ENCODE data around the gene KCNJ11.

The KCNJ11 gene

DNA sequence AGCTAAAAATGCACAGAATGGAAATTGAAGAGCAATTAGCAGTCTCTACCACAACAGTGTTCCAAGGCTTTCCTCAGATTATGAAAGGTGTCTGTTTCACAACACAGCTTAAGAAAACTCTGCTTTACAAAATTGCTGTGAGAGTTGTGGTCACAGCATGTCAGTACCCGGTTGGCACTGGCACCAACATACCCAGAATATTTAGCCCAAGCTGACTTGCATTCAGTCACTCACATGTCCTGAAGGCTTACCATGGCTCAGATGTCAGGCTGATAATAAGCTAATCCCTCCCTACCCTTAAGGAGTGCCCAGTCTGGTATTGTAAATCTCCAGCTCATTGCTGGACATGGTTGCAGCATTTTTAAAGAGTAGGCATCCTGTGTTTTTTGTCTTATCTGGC is 22.0 kb downstream of the KCNJ11 start:
- DNase-seq (ENCODE audit: low read depth, low spot score): no peak

DNA sequence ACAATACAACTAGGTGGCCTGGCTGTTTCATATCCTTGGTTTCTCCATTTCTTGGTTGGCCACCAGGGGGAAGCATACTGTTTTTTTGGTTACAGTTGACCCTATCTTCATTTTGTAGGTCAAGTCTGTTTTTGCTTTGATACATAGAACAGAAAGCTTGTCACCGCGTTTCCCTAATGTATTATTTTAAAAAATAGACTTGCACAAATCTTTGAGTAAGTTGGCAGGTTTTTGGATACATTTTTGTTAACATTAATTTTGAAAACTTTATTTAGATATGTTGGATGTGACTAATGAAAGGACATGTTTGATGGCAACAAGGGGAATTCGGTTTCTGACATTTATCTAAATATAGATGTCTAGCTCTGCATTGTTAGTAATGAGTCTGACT is 33.9 kb downstream of the KCNJ11 start:
- DNase-seq (ENCODE audit: low read depth, low spot score): no peak

DNA sequence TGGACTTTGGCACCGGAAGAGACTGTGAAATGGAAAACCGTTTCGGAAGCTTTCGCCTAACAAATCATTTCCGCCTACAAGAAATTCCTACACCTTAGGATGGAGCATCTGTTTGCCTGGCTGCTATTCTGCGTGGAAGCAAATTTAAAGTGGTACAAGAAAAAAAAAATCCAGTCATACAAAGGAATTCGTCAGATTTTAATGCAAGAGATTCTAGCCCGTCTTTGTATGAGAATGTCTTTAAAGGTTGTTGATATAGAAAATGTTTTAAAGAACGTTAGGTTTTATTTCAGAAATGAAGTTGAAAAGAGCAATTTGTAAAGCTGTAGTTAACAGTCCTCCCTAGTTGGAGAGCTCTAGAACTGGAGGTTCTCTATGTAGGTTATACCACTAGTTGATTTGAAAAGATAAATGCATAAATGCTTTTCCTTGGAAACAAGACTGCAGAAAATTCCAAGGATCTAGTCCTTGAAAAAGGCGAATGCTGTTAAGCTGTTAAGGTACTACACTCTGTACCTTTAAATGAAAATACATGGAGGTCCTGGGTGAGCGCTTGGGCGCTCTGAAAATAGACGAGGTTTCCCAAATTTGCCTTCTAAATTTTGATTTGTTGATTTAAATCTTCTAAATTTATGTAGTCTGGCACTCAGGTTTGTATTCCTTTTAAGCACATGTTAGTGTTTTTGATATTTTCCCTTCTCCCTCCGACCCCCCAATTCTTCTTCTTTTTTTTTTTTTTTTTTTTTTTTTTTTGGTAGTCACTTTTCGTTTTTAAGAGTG is 34.4 kb downstream of the KCNJ11 start:
- DNase-seq (ENCODE audit: low read depth, low spot score): no peak

DNA sequence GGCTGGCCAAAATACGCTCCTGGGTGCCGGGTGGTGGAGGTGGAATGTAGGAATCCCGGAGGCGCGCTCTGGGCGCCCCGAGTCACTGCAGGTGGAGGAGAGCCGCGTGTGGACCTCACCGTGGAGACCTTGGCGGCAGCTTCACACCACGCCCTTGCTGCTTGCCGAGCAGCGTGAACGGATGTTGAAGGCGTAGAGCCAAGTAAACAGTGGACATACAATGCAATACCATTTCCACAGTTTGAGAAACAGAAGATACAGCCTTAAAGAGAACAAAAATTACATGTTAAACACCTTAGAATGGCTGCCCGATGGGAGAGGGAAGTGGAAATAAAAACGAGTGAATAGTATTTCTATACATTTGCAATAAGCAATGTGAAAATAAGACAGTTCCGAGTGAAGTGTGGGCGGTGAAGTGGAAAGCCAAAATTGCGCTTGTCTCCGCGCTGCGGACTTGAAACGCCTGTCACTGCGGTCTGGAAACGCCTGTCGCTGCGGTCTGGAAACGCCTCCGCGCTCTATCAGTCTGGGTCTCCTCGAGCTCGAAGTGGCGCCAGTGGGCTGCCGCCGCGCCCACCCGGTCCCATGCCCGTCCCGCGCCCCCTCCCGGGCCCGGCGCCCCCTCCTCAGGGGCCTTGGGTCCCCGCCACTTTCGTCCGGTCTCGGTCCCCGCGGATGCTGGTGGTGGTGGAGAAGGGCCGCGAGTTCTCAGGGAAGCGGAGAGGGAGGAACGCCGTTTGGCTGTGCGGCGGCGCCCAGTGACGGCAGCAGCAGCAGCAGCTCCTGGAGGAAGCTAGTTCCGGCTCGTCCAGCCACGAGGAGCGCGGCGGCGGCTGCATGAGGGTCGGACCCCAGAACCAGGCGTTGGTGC is 35.3 kb downstream of the KCNJ11 start:
- no peak for DNase-seq (ENCODE audit: low read depth, low spot score)

DNA sequence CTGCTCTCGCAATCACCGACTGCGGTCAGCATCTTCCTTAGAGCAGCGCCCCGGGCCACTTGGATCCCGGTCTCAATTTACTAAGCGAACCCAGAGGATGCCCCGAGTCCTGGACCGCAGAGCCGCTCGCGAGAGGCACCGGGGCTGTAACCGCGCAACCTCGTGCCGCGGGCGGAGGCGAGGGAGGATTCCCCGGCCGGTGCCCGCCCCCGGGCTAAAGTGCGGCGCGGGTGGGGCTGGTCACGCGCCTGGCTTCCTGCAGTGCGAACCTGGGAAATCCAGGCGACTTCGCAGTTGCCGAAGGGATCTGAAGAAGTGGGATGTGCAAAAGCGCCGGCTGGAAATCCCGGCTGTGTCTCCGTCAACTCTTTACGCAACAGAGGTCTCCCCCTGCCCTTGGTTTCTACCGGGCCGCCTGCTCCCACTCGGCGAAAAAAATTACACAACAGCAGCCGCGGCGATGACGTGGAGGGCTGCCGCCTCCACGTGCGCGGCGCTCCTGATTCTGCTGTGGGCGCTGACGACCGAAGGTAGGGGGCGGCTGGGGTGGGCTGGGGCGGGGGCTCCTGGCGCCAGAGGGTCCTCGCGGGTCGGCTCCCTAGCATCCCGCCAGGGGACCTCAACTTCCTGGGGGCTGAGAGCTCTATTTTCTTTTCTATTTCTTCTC is 36.8 kb downstream of the KCNJ11 start, which contains the start of gene NCR3LG1:
Gene NCR3LG1 (plus strand): TSS at position 291 of the 667 bp plus-strand sequence. CDS start 170 bp downstream, at position 461.
- DNase-seq (ENCODE audit: low read depth, low spot score): no peak

DNA sequence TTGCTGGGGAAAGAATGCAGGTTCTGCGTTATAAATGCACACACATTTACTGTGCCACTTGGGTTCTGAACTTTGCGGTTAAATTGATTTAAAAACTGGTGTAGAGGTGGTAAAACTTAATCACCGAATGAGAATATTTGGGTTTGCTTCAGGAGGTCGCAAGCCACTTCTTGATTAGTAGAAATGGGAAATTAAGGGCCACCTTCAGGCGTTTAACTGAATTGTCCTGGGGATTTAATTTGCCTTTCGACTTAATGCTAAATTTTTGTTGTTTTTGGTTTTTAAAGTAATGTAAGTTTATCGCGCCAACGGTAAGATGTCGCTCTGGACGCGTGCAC is 37.3 kb downstream of the KCNJ11 start:
- DNase-seq (ENCODE audit: low read depth, low spot score): no peak

DNA sequence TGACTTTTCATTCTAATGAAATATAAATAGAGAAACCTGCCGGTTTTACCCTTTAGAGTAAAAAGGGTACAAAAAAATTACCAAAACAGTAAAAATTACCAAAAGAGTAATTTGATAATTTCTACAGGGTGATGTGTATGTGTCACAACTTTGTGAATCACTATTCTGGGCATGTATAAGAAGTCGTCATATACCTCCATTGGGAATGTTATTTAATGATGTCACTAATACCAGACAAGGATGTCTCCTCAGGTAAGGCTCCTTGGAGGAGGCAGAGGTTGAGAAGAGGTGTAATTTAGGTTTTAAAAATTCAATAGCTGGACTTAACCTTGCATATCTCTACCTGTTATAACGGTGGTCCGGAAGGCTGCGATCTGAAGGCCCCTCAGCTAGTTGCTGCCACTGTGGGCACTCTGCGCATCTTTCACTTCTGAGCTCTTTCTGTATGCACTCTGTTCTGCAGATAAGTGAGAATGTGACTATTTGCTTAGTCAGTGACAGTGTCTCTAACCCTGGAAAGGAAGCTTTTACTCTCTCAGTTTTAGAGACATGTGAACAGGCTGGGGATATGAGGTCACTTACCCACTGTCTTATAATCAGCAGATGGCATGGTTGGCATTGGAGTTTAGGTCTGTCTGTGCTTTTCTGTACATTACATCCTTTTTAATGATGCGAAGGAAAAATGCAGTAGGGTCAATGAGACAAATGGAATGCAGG is 37.8 kb downstream of the KCNJ11 start:
- no peak for DNase-seq (ENCODE audit: low read depth, low spot score)

DNA sequence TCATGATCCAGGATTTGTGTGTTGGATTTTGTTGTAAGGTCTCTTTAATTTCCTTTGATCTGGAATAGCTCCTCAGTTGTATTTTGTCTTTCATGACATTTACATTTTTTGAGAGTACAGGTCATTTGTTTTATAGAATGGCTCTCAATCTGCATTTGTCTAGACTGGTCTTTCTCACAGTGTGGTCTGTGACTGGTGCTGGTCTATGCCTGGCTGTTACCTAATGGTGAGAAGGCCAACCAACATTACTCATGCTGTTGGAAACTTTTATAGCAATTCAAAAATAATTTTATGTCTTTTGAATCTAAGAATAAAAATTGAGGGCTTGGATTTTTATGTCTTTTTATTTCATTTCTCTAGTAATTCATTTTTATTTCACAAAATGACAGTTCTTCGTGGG is 40.8 kb downstream of the KCNJ11 start:
- no peak for DNase-seq (ENCODE audit: low read depth, low spot score)

DNA sequence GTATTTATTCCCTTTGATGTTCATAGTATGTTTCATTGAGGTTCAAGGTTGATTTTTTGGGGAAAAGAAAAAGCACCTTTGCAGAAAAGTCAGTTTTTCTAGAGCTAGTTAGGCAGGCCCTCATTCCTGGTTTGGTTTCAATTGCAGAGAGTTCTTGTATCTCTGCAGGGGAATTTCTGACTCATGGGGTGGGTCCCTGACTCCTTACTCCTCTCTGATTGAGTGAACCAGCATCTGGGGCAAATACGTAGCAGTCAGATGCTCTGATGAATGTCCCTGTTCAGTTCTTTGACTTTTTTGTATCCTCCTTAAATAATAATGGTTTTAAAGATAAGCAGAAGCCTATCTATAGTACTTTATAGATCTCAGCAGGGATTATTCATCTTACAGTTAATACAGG is 44.6 kb downstream of the KCNJ11 start:
- DNase-seq (ENCODE audit: low read depth, low spot score): no peak

DNA sequence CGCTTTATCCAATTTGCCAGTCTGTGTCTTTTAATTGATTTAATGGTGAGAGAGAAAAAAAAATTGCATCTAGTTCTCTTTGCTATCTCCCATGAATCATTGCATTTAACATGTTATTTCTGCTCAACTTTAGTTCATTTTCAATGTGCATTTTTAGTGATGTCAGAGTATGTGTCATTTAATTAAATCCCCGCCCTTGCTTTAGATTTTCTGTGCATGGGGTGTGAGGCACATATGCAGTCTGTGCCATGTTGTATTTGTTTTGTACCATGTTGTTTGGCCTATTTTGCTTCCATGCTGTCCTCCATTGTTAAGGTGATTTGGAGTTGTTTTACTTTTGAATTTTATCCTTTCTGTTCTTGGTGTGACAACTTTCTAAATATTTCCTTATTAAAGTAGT is 45.2 kb downstream of the KCNJ11 start:
- no peak for DNase-seq (ENCODE audit: low read depth, low spot score)

Data from brain pericyte (primary cell).